Smooth muscle cell (in vitro differentiated cells): ENCODE data around the gene SERPINA3. TPM values are rescaled to one million over a fixed set of nuclear protein-coding genes. Genes with fewer than 3 reads are reported as not detected.

ENCODE experiments used
- DNase-seq: peaks from one replicate; lab custom pipeline; 2025; ENCODE audit not compliant: unreplicated experiment; lab: John Stamatoyannopoulos, UW
- H2AFZ ChIP-seq: fragments of 200-600 bp; sonication (generic); 2 replicates; pipeline ENCODE4 v1.6.0; 2016; ENCODE audit warnings: antibody characterized with exemption, low read depth, mild to moderate bottlenecking
- H3F3A ChIP-seq: fragments of 200-600 bp; sonication (generic); 2 replicates; pipeline ENCODE4 v1.6.0; 2017; ENCODE audit warnings: antibody characterized with exemption, low read depth
- H3K27ac ChIP-seq: fragments of 200-600 bp; sonication (generic); 2 replicates; pipeline ENCODE4 v1.5.1; 2016; ENCODE audit warnings: low read depth, mild to moderate bottlenecking
- H3K27me3 ChIP-seq: fragments of 200-600 bp; sonication (generic); 2 replicates; pipeline ENCODE4 v1.6.1; 2016; ENCODE audit warnings: low read depth, mild to moderate bottlenecking
- H3K36me3 ChIP-seq: fragments of 200-600 bp; sonication (generic); 2 replicates; pipeline ENCODE4 v1.5.1; 2016; ENCODE audit warnings: low read depth
- H3K4me1 ChIP-seq: fragments of 200-600 bp; sonication (generic); 2 replicates; pipeline ENCODE4 v1.5.1; 2016; ENCODE audit warnings: low read depth
- H3K4me2 ChIP-seq: fragments of 200-600 bp; sonication (generic); 2 replicates; pipeline ENCODE4 v1.6.0; 2016; ENCODE audit warnings: mild to moderate bottlenecking
- H3K4me3 ChIP-seq: fragments of 200-600 bp; sonication (generic); 2 replicates; pipeline ENCODE4 v1.5.1; 2016; ENCODE audit warnings: mild to moderate bottlenecking
- H3K79me2 ChIP-seq: fragments of 200-600 bp; sonication (generic); 2 replicates; pipeline ENCODE4 v1.6.0; 2016; ENCODE audit warnings: low read depth, mild to moderate bottlenecking
- H3K9ac ChIP-seq: fragments of 200-600 bp; sonication (generic); 2 replicates; pipeline ENCODE4 v1.6.0; 2016; ENCODE audit warnings: low read depth
- H3K9me3 ChIP-seq: fragments of 200-600 bp; sonication (generic); replicated peaks from 2 replicates; pipeline ENCODE4 v1.5.1; 2016; ENCODE audit warnings: low read depth
- H4K20me1 ChIP-seq: fragments of 200-600 bp; sonication (generic); 2 replicates; pipeline ENCODE4 v1.6.0; 2016; ENCODE audit warnings: low read depth
- WGBS: methylation state at CpG from one replicate; pipeline ENCODE4 v1.1.7; 2016; ENCODE audit warnings: low lambda C conversion rate; 5-methylcytosine and 5-hydroxymethylcytosine counted together
- polyA plus RNA-seq: library from polyadenylated mRNA; unstranded; fragments of >200 nt; fragmentation: Nextera tagmentation; extraction: Ambion mirVana; gene quantifications from 2 replicates; pipeline ENCODE4 v1.2.1, GENCODE V29; 2016
- total RNA-seq: library from RNA; depleted of rRNA; stranded (reverse); fragments of >200 nt; gene quantifications from 2 replicates; pipeline ENCODE4 v1.2.3, GENCODE V29; 2014
- TF ChIP-seq, protein P1 (sequence below): fragments of 200-600 bp; sonication (generic); IDR thresholded peaks from 2 replicates; pipeline ENCODE4 v1.5.1; 2017; ENCODE audit warnings: borderline replicate concordance, mild to moderate bottlenecking, antibody characterized with exemption; ENCODE audit not compliant: insufficient read depth, poor library complexity, severe bottlenecking

The SERPINA3 gene
- total and polyA plus RNA-seq, 2 experiments from 2014 or later = 0.45 to 3.2 TPM

DNA sequence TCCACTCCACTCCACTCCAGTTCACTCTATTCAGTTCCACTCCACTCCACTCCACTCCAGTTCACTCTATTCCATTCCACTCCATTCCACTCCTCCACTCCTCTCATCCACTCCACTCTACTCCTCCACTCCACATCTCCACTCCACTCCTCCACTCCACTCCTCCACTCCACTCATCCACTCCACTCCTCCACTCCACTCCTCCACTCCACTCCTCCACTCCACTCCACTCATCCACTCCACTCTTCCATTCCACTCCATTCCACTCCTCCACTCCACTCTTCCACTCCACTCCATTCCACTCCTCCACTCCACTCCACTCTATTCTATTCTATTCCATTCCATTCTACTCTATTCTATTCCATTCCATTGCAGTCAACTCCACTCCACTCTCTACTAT is 21.1 kb upstream of the SERPINA3 start:
- H3F3A ChIP-seq = no peaks in the 10 kb centered on the region
- H3K36me3 ChIP-seq = no peaks in the 10 kb centered on the region
- no peak overlapping the region for H2AFZ ChIP-seq
- TF ChIP-seq, protein P1, sequence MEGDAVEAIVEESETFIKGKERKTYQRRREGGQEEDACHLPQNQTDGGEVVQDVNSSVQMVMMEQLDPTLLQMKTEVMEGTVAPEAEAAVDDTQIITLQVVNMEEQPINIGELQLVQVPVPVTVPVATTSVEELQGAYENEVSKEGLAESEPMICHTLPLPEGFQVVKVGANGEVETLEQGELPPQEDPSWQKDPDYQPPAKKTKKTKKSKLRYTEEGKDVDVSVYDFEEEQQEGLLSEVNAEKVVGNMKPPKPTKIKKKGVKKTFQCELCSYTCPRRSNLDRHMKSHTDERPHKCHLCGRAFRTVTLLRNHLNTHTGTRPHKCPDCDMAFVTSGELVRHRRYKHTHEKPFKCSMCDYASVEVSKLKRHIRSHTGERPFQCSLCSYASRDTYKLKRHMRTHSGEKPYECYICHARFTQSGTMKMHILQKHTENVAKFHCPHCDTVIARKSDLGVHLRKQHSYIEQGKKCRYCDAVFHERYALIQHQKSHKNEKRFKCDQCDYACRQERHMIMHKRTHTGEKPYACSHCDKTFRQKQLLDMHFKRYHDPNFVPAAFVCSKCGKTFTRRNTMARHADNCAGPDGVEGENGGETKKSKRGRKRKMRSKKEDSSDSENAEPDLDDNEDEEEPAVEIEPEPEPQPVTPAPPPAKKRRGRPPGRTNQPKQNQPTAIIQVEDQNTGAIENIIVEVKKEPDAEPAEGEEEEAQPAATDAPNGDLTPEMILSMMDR = no peak
- H3K4me3 ChIP-seq = no peak overlapping the region
- H3K27ac ChIP-seq = no peak overlapping the region
- no peaks in the 10 kb centered on the region for H4K20me1 ChIP-seq
- no peak overlapping the region for H3K4me2 ChIP-seq
- H3K9ac ChIP-seq = no peak overlapping the region
- H3K9me3 ChIP-seq = no peaks in the 10 kb centered on the region
- H3K79me2 ChIP-seq = no peaks in the 10 kb centered on the region
- no peaks in the 10 kb centered on the region for H3K4me1 ChIP-seq
- no peaks in the 10 kb centered on the region for H3K27me3 ChIP-seq
- DNase-seq = no peak

DNA sequence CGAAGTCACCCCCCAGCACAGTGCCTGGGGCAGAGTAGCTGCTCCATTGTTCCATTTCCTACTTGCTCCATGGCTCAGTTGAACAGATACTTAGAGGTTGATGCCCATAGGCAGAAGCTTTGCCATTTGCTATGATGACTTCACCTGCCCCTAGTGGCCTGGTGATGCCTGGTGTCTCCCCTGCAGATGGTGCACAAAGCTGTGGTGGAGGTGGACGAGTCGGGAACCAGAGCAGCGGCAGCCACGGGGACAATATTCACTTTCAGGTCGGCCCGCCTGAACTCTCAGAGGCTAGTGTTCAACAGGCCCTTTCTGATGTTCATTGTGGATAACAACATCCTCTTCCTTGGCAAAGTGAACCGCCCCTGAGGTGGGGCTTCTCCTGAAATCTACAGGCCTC is 20.3 kb upstream of the SERPINA3 start:
- H3K79me2 ChIP-seq = no peaks in the 10 kb centered on the region
- no peaks in the 10 kb centered on the region for H3K36me3 ChIP-seq
- no peak overlapping the region for H3K9ac ChIP-seq
- H3K4me1 ChIP-seq = no peaks in the 10 kb centered on the region
- H2AFZ ChIP-seq = no peak overlapping the region
- H3K27me3 ChIP-seq = no peaks in the 10 kb centered on the region
- WGBS = 95% methylated on average over 8 of the region's 8 CpGs
- no peaks in the 10 kb centered on the region for H4K20me1 ChIP-seq
- no peak overlapping the region for H3K27ac ChIP-seq
- DNase-seq = no peak
- no peak overlapping the region for H3K4me2 ChIP-seq
- no peaks in the 10 kb centered on the region for H3F3A ChIP-seq
- H3K4me3 ChIP-seq = no peak overlapping the region
- TF ChIP-seq, protein P1 = no peak
- H3K9me3 ChIP-seq = no peaks in the 10 kb centered on the region

DNA sequence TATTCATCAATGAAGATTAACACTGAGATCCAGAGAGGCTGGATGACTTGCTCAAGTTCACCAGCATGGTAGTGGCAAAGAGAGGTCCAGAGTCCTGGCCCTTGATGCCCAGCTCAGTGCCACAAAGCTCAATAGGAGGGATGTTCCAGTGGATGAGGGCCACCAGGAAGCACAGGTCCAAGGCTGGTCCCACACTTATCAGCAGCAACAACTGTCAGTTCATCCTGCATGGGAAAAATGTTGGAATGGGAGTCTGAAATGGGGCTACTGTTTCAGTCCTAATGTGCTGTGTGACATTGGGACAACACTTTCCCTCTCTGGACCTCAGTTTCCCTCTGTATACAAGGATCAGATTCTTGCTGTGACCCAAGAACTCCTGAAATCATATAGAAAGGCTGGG is 19.7 kb upstream of the SERPINA3 start:
- no peak for DNase-seq
- no peaks in the 10 kb centered on the region for H3K36me3 ChIP-seq
- no peaks in the 10 kb centered on the region for H3K27me3 ChIP-seq
- H3K27ac ChIP-seq = no peak overlapping the region
- TF ChIP-seq, protein P1 = no peak
- H3K4me3 ChIP-seq = no peak overlapping the region
- no peaks in the 10 kb centered on the region for H3F3A ChIP-seq
- no peak overlapping the region for H3K4me2 ChIP-seq
- H3K4me1 ChIP-seq = no peaks in the 10 kb centered on the region
- H4K20me1 ChIP-seq = no peaks in the 10 kb centered on the region
- H3K9ac ChIP-seq = no peak overlapping the region
- no peaks in the 10 kb centered on the region for H3K79me2 ChIP-seq
- no peak overlapping the region for H2AFZ ChIP-seq
- H3K9me3 ChIP-seq = no peaks in the 10 kb centered on the region

- Histone ChIP-seq H3K79me2 (no peaks in the 10 kb centered on the region), H3K27ac (no peak overlapping the region), H3K4me3 (no peak overlapping the region), H3K4me2 (no peak overlapping the region), H2AFZ (no peak overlapping the region), H3K36me3 (no peaks in the 10 kb centered on the region), H3K27me3 (no peaks in the 10 kb centered on the region), H3K4me1 (no peaks in the 10 kb centered on the region), H4K20me1 (no peaks in the 10 kb centered on the region), H3F3A (no peaks in the 10 kb centered on the region), H3K9me3 (no peaks in the 10 kb centered on the region), H3K9ac (no peak overlapping the region)
- 75% methylated on average over 3 of the region's 3 CpGs for WGBS
- DNase-seq = no peak
- TF ChIP-seq, protein P1 = no peak
These were observed 18.8 kb upstream of the SERPINA3 start for GRCh38 chr14:94593376-94593748.
